CD4-positive, alpha-beta T cell treated with Interferon alpha-2 for 1 hour (primary cell): ENCODE measurements around the gene TIMP1.
"Not testable (repeated sequence)": the region's sequence is repeated elsewhere in the genome, so short reads cannot be mapped to it uniquely, and the experiment has no call there.

Experiments
- DNase-seq, 2 donors: peaks; one replicate each; pipeline ENCODE4 v3.0.0-alpha.2; 2020 to 2022

Gene TIMP1

GRCh38 chrX:47574076-47574546 lies 8.1 kb upstream of the TIMP1 start:
- DNase-seq, result no peak

DNA sequence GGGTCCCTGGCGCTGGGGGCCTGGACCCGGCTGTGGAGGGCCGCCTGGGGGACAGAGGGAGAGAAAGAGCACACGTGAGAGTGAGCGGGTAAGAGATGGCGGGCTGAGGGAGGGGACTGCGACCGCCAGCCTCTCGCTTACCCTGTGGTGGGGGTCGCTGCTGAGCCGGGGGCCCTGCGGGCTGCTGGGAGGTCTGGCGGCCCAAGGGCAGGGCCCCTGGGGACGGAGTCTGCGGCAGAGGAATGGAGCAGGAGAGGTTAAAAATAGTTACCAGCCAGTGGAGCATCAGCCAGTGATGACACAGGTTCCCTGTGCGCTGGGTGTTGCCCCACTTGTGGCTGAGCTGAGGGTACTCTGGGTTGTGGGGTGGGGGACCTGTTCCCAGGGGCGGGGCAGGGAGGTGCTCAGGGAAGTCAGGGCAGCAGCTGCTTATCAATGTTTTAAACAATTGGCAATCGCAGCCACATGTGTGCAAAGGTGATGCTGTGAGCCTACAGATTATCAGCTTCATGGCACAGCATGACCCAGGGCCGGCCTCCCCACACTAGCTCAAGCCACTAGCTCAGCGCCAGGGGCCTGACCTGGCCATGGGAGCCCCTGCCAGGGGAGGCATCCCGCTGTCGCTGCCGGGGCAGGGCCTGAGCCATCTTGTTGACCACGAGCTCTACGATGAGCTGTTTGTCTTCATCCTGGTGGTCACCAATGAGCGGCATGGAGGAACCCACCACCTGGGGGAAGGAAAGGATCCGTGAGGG lies 7.5 kb upstream of the TIMP1 start:
- no peak for DNase-seq

DNA sequence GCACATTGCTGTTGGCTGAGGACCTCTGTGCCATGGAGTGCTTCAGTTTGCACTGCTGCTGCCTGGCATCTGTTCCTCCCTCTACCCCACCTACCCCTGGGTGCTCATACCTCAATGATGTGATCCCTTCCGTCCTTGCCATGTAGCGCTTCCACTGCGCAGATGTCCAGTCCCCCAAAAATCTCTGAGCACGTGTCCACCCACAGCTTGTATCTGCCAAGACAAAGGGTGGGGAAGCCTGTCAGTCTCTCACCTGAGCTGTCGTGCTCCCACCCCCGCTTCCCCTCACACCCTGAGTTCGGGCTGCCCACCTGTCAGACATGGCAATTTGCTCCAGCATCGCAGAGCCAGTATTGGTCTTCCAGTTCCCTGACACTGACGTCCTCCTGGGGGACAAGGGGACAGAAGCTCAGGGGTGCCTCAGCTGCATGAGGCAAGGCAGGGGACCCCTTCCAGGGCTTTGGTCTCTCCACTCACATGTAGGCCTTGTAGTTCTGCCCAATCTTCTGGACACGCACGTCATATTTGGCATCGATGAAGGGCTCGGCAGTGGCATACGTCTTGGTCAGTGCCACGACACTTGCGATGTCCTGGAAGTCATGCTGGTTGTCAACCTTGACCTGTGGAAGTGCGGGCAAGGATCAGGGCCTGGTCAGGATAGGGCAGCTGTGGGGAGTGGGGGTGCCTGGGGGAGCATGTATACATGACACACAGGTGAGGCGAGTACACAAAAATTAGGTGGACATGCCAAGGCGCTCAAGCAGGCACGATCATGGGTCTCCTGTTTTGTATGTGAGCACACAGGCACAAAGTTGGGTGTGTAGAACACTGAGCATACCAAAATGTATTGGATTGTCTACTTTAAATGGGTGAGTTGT lies 6.0 kb upstream of the TIMP1 start:
- no peak for DNase-seq

GRCh38 chrX:47577424-47577823 lies 4.8 kb upstream of the TIMP1 start:
- DNase-seq, result no peak

GRCh38 chrX:47577901-47578300 lies 4.3 kb upstream of the TIMP1 start:
- DNase-seq, result no peak

DNA sequence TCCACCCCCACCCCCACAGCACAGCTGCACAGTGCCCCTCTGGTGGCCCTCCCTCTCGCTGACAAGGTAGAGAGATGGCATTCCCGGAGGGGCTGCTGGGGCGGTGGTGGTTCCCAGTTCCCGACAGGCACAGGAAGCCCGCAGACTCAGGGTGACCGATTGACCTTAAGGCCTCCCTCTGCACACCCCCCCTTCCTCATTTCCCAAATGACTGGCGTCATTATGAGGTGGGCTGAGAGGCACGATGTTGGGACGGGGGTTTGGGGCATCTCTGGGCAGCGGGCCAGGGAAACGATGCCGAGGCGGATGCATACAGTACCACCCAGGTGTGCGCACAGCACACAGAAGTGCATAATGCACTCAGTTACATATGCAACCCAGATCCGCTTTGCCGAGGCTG lies 3.5 kb upstream of the TIMP1 start:
- DNase-seq, result peak in 1 of 2 donors; percentile 34

DNA sequence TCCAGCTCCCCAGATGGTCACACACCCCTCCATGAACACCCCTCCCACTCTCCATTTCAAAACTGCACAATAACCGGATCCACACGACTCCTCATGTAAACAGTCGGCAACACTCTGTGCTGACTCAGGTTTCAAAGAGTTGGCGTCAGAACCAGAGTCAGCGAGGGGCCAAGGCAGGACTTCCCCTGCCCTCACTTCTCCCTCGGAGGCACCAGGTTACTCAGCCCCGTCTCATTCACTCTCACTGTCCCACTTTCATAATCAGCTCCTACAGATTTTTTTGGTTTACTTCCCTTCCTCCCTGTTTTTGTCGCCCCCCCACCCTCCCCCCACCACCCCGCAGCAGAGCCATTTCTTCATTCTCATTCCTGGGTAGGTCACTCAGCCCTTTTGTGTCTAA lies 2.7 kb upstream of the TIMP1 start:
- peak; percentile 19 to 63 for DNase-seq

- no peak for DNase-seq
Measured at GRCh38 chrX:47583240-47583861, 1.1 kb downstream of the TIMP1 start.

- DNase-seq, result no peak
Measured at GRCh38 chrX:47584714-47585113, 2.5 kb downstream of the TIMP1 start.

DNA sequence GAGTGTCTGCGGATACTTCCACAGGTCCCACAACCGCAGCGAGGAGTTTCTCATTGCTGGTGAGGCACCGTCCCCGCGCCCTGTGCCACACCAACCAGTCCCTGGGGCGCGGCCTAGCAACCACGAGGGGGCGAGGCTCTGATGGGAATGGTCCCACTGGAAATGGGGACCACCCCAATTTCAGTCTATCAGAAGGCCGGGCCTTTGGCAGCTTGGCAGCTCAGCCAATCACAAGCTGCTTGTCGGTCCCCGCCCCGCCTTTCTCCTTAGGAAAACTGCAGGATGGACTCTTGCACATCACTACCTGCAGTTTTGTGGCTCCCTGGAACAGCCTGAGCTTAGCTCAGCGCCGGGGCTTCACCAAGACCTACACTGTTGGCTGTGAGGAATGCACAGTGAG lies 3.0 kb downstream of the TIMP1 start:
- DNase-seq, result no peak

GRCh38 chrX:47586043-47586787 lies 4.0 kb downstream of the TIMP1 start:
- DNase-seq, result no peak

DNA sequence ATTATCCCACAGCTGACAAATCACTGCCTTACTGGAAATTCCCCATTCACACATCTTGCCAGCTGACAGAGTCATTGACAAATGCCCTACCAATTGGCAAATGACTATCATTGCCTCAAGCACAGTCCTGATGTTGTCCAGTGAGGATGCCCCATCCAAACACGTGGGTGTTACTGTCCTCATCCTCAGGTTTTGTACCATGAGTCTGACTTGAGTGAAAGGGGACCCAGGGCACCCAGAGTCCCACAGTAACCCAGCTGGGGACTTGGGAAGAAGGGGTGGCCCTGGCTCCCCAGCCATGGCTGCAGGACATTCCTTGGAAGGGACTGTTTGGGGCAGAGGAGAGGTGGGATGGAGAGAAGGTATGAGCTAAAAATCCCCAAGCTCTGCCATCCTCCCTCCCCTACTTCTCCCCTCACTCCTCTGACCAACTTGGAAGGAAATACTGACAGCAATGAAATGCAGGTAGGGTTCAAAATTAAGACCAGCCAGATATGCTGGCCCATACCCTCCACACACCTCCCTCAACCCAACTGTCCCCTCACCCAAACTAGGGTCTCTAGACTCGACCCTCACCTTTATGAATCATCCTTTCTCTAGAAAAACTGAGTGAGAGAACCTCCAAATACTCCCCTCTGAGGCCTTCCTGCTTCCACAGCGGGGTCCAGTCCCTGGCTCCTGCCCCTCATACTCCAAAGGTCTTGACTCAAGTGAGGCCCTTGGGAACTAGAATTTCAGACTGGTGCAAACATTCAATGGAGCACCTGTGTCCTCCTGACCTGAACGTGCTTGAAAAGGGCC lies 5.1 kb downstream of the TIMP1 start:
- DNase-seq, result no peak

DNA sequence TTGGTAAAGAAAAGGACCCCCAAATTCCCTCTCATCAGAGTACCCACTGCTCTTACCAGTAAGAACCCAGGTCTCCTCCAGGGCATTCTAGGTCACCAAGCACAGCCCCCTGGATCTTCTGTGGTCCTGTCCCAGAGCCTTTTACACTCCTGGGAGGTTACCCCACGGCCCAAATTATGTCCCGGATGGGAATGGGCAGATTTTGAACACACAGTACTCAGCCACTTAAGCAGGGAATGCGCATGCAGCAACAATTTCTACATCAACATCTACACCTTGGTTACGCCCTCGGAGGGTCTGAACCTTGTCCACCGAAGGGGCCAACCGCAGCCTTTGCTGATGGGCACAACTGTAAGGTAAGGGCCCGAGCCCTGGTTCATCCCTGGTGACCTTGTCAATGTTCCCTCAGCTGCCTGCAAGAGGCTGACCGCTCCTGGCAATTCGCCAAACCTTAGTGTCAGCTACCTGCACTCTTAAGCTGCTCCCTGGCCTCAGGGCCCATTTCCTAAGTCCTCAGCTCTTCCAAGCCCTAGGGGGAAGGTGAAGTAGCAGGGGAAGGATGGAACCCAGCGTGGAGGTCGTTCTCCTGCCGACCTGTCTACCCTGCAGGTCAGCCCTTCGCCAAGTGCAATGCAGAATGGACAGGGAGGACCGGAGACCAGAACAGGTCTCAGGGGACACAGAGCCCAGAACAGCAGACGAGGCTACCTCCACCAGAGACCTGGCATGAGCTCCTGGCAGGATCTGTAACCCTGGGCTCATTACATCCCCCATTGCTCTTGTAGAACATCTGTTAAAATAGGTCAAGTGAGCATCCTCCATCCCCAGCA lies 5.9 kb downstream of the TIMP1 start:
- DNase-seq, result no peak

DNA sequence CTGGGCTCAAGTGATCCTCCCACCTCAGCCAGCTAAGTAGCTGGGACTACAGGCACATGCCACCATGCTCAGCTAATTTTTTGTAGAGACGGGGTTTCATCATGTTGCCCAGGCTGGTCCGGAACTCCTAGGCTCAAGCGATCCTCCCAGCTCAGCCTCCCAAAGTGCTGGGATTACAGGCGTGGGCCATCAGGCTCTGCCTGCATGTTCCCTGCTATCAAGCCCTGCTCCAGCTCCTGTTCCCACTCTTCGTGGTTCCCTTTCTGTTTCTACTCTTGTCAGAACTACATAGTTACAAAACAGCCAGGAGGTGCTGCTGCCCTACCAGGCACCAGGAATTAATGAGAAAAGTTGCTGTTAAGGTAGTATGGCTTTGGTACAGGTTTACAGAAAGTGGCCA lies 8.7 kb downstream of the TIMP1 start:
- no peak for DNase-seq

DNA sequence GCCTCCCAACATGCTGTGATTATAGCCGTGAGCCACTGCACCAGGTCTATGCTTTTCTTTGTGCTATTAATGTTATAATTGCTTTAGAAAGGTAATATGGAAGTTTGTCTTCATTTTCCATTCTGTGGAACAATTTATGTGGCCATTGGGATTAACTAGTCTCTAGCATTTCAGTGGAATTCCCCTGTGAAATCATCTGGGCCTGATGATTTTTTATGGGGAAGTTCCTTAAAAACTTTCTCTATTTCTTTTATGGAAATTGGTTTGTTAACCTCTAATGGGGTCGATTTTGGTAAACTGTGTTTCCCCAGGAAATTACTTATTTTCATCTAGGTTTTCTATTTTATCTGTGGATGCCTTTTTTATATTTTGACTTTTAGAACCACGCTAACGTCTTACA lies 11.3 kb downstream of the TIMP1 start:
- DNase-seq, result no peak

GRCh38 chrX:47595716-47596251 lies 13.5 kb downstream of the TIMP1 start:
- DNase-seq, result no peak

- DNase-seq, result no peak
Measured at GRCh38 chrX:47596256-47596655, 14.0 kb downstream of the TIMP1 start.

DNA sequence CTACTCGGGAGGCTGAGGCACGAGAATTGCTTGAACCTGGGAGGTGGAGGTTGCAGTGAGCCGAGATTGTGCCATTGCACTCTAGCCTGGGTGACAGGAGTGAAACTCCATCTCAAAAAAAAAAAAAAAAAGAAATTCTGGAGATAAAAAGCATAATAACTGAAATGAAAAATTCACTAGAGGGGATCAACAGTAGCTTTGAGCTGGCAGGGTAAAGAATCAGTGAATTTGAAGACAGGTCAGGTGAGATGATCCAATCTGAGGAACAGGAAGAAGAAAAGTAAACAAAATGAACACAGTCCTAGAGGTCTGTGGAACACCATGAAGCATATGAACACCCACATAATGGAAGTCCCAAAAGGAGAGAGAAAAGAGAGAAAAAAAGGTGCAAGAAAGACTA lies 15.0 kb downstream of the TIMP1 start:
- DNase-seq, result no peak

GRCh38 chrX:47603125-47603524 lies 20.9 kb downstream of the TIMP1 start:
- not testable (repeated sequence) for DNase-seq

- no peak for DNase-seq
Measured at GRCh38 chrX:47605024-47605423, 22.8 kb downstream of the TIMP1 start.

GRCh38 chrX:47607091-47607490 lies 24.9 kb downstream of the TIMP1 start:
- no peak for DNase-seq
